Measurements from ENCODE around the gene NGB.

NGB gene

GRCh38 chr14:77238996-77239395 is 32.0 kb downstream of the NGB start:
- no peak for DNase-seq (ENCODE audit: low spot score)
- TF ChIP-seq, protein P1, sequence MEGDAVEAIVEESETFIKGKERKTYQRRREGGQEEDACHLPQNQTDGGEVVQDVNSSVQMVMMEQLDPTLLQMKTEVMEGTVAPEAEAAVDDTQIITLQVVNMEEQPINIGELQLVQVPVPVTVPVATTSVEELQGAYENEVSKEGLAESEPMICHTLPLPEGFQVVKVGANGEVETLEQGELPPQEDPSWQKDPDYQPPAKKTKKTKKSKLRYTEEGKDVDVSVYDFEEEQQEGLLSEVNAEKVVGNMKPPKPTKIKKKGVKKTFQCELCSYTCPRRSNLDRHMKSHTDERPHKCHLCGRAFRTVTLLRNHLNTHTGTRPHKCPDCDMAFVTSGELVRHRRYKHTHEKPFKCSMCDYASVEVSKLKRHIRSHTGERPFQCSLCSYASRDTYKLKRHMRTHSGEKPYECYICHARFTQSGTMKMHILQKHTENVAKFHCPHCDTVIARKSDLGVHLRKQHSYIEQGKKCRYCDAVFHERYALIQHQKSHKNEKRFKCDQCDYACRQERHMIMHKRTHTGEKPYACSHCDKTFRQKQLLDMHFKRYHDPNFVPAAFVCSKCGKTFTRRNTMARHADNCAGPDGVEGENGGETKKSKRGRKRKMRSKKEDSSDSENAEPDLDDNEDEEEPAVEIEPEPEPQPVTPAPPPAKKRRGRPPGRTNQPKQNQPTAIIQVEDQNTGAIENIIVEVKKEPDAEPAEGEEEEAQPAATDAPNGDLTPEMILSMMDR (IDR thresholded peaks at IDR 0.05; ENCODE audit: extremely low read depth, missing control alignments), result no peak

DNA sequence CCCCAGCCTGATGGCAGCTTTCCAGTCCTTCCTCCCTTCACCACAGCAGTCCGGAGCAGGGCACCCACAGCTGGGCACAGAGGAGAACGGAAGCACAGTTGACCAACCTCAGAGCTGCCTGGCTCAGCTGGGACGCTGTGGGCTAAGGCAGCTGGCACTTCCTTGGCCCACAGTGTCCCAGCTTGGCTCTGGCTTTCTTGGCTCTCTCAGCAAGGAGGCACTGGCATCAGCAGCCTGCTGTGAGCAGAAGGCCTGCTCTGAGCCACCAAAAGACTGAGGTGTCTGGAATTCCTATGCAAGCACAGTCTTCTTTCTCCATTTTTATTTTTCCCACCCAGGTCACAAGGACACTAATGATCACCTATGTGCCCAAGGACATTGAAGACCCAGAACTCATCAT is 32.6 kb downstream of the NGB start:
- TF ChIP-seq, protein P1 (IDR thresholded peaks at IDR 0.05; ENCODE audit: extremely low read depth, missing control alignments), result no peak
- no peak for DNase-seq (ENCODE audit: low spot score)

DNA sequence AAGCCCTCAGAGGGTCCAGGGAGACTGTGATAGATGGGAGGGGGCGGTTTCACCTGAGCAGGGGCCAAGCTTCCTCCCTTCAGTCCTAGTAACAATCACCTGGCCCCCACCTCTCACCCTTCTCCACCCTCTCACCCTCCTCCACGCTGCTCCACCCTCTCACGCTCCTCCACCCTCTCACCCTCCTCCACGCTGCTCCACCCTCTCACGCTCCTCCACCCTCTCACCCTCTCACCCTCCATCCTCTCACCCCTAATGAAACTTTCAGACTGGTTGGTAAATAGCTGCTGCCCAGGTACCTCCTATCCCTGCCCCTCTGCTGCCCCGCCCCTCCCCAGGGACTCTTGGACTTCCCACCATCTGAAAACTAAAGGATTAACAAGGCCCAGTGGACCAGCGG is 34.2 kb downstream of the NGB start:
- no peak for DNase-seq (ENCODE audit: low spot score)
- TF ChIP-seq, protein P1 (IDR thresholded peaks at IDR 0.05; ENCODE audit: extremely low read depth, missing control alignments), result no peak

GRCh38 chr14:77231721-77232120 is 39.3 kb downstream of the NGB start:
- TF ChIP-seq, protein P1 (IDR thresholded peaks at IDR 0.05; ENCODE audit: extremely low read depth, missing control alignments), result no peak
- no peak for DNase-seq (ENCODE audit: low spot score)

DNA sequence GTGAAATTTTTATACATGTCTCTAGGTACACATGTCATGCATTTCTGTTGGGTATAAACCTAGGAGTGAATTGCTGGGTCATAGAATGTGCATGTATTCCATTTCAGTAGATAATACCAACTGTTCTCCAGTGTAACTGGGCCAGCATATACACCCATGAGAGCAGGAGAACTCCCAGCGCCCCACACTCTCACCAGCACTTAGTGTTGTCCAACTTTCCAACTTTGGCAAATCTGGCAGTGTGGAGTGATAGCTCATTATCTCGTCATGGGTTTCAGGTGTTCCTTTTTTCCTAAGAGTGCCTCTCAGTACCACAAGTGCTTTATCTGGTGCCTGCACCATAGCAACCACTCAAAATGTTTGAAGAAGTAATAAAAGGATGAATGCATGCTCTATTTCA is 40.1 kb downstream of the NGB start:
- TF ChIP-seq, protein P1 (IDR thresholded peaks at IDR 0.05; ENCODE audit: extremely low read depth, missing control alignments), result no peak
- no peak for DNase-seq (ENCODE audit: low spot score)

GRCh38 chr14:77228056-77228455 is 43.0 kb downstream of the NGB start:
- TF ChIP-seq, protein P1 (IDR thresholded peaks at IDR 0.05; ENCODE audit: extremely low read depth, missing control alignments), result no peak
- no peak for DNase-seq (ENCODE audit: low spot score)

DNA sequence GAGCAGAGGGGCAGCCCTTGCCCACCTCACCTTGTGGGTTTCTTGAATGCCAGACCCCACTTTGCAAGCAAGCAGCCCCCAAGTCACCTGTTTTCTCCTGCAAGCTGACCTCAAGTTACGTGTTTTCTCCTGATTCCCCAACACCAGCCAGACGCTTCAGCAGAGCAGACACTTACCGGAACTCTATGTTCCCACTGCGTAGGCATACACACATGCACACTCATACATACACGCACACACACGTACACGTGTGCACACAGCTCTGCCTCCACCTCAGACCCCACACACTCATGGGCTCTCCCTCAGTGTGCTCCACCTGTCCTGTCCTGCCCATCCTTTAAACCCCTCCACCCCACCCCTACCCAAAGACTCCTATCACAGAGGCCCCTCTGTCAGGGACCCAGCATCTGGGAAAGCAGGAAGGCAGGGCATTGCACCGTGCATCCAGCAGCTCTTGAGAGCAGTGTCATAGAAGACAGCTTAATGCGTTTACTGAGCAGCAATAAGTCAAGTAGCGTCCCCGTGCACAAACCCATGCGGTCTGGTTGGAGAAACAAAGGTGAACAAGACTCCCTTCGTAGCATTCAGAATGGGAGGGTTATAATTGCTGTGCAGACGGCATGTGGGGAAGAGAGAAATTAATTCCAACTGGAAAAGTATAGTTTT is 45.0 kb downstream of the NGB start:
- TF ChIP-seq, protein P1 (IDR thresholded peaks at IDR 0.05; ENCODE audit: extremely low read depth, missing control alignments), result no peak
- DNase-seq (ENCODE audit: low spot score), result no peak

All from GM20000 (cell line).